ENCODE measurements around the gene CTBP2. TPM values are rescaled to one million over a fixed set of nuclear protein-coding genes. Genes with fewer than 3 reads are reported as not detected.

The CTBP2 gene
- total and polyA plus RNA-seq, 4 donors: 3.4 to 59.2 (median 5.5) TPM

- no peak for TF ChIP-seq REST (IDR thresholded peaks at IDR 0.05)
- Histone ChIP-seq H3K27ac (ENCODE audit: low read depth in 1 of 2, low read length in 2 of 2) (no peak overlapping the region), H3K9me3 (ENCODE audit: control insufficient read depth in 4 of 4, low read length in 3 of 4) (no peaks in the 10 kb centered on the region), H3K36me3 (ENCODE audit: control insufficient read depth in 4 of 4, insufficient read depth in 3 of 4, low read depth in 1 of 4, low read length in 3 of 4) (no peaks in the 10 kb centered on the region), H3K4me3 (ENCODE audit: low read depth in 1 of 3, low read length in 3 of 3) (no peak overlapping the region), H3K27me3 (ENCODE audit: control insufficient read depth in 4 of 4, insufficient read depth in 4 of 4, low read length in 3 of 4) (peaks cover 0 to 3% (median 0%) of the 10 kb centered on the region in 4 donors), H3K9ac (ENCODE audit: low read depth in 1 of 2, low read length in 2 of 2) (no peak overlapping the region), H3K4me1 (ENCODE audit: control insufficient read depth in 4 of 4, insufficient read depth in 4 of 4, low read length in 3 of 4) (no peaks in the 10 kb centered on the region)
- DNase-seq (ENCODE audit: low spot score): no peak
- 87% methylated on average over 11 of the region's 11 CpGs for WGBS
Measured at GRCh38 chr10:125140151-125140550, 20.2 kb downstream of the CTBP2 start.

- no peak overlapping the region for H3K27ac ChIP-seq (ENCODE audit: low read depth in 1 of 2, low read length in 2 of 2)
- no peaks in the 10 kb centered on the region for H3K36me3 ChIP-seq (ENCODE audit: control insufficient read depth in 4 of 4, insufficient read depth in 3 of 4, low read depth in 1 of 4, low read length in 3 of 4)
- H3K4me3 ChIP-seq (ENCODE audit: low read depth in 1 of 3, low read length in 3 of 3): no peak overlapping the region
- WGBS: 43% methylated on average over 25 of the region's 25 CpGs
- TF ChIP-seq HNF4A (conservative IDR thresholded peaks at IDR 0.05): no peak
- no peak for TF ChIP-seq YY1 (IDR thresholded peaks at IDR 0.05)
- no peak for TF ChIP-seq REST (IDR thresholded peaks at IDR 0.05)
- TF ChIP-seq SP1 (IDR thresholded peaks at IDR 0.05): no peak
- TF ChIP-seq ZBTB33 (IDR thresholded peaks at IDR 0.05): no peak
- TF ChIP-seq HNF4G (IDR thresholded peaks at IDR 0.05): no peak
- TF ChIP-seq CTCF (IDR thresholded peaks at IDR 0.05; ENCODE audit: low read depth, low read length, missing input control): no peak
- no peak for TF ChIP-seq NR2F2 (IDR thresholded peaks at IDR 0.05)
- TF ChIP-seq EGR1 (IDR thresholded peaks at IDR 0.05; ENCODE audit: low read depth in 2 of 2): no peak
- no peak for TF ChIP-seq MAX (IDR thresholded peaks at IDR 0.05)
- no peak for TF ChIP-seq FOXA1 (IDR thresholded peaks at IDR 0.05)
- no peak for DNase-seq (ENCODE audit: low spot score)
- H3K4me1 ChIP-seq (ENCODE audit: control insufficient read depth in 4 of 4, insufficient read depth in 4 of 4, low read length in 3 of 4): no peaks in the 10 kb centered on the region
- no peaks in the 10 kb centered on the region for H3K9me3 ChIP-seq (ENCODE audit: control insufficient read depth in 4 of 4, low read length in 3 of 4)
- peaks cover 0 to 3% (median 0%) of the 10 kb centered on the region in 4 donors for H3K27me3 ChIP-seq (ENCODE audit: control insufficient read depth in 4 of 4, insufficient read depth in 4 of 4, low read length in 3 of 4)
- no peak overlapping the region for H3K9ac ChIP-seq (ENCODE audit: low read depth in 1 of 2, low read length in 2 of 2)
Measured at GRCh38 chr10:125137601-125138438, 22.5 kb downstream of the CTBP2 start.
